ENCODE measurements around the gene MAP2K5. TPM values are rescaled to one million over a fixed set of nuclear protein-coding genes. Genes with fewer than 3 reads are reported as not detected.

The MAP2K5 gene
- total RNA-seq, 1 donor from 2014 or later = 28.2 TPM

DNA sequence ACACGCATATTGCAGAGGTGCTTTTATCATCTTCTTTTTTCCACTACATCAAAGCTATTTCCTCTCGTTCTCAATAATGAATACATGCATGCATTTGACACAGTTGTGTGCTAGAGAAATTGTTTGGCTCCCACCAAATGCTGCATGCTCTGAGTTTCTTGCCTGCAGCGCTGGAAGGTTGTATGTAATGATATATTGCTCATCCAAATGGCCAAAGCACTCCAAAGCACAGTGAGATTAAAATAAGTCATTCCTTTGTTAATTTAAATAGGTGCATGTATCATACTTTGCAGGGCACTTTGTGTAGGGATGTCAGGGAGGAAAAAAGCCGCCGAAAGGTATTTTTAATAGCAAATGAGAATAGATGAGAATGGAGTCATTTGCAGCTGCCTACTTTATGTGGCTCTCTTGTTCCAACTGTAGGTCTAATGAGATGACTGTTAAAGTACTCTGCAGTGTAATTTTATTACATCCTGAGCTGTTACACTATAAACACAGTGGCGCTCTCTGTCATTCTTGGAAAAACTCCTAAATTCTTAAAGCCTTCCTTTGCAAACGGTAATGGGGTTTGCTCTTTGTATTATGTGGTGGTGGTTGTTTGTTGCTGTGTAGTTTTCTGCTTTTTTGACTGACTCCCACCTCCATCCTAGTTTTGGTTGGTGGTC lies 225.9 kb downstream of the MAP2K5 start:
- intact Hi-C loops (cut with DNase I) = no loop called here
- DNase-seq (ENCODE audit: low spot score) = no peak

DNA sequence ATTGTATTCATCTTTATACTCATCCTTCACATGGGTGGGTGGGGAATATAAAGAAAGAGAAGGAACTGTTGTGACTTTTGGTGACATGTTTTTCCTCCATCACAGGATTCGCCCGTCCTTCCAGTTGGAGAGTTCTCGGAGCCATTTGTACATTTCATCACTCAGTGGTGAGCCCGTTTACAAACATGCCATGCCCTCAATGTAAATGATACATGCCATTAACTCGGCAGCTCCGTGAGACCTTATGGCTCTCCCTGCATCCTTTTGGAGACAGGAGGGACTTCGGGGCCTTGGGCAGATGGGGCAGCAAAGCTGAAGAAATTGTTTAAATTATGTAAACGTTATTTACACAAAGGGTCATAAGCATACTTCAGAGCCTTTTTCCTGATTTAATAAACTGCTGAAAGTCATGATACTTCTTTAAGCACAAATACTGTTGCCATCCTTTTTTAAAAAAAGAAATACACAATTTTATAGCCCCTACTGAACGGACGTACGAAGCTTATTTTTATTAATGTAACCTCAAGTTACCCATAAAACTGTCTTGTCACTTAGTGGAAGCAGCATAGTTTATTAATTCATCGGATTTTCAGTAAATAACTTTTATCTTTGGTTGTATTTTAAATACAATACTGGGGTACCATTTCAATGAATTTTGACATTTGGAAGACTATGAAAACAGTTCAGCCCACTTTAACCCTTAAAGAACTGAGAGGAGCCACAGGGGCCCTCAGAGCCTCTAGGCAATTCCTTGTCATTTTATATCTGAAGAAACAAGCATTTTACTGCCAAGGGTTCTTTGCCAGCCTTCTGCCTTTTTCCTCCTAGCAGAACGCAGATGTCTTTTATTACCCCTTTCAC lies 227.2 kb downstream of the MAP2K5 start:
- DNase-seq (ENCODE audit: low spot score) = no peak
- intact Hi-C loops (cut with DNase I) = no loop called here

GRCh38 chr15:67770358-67770628 lies 227.8 kb downstream of the MAP2K5 start:
- intact Hi-C loops (cut with DNase I) = no loop called here

GRCh38 chr15:67771189-67771800 lies 228.8 kb downstream of the MAP2K5 start:
- no peak for DNase-seq (ENCODE audit: low spot score)
- intact Hi-C loops (cut with DNase I) = no loop called here

More at GRCh38 chr15:67770358-67770628, 227.8 kb downstream of the MAP2K5 start:
- no peak for DNase-seq (ENCODE audit: low spot score)

DNA sequence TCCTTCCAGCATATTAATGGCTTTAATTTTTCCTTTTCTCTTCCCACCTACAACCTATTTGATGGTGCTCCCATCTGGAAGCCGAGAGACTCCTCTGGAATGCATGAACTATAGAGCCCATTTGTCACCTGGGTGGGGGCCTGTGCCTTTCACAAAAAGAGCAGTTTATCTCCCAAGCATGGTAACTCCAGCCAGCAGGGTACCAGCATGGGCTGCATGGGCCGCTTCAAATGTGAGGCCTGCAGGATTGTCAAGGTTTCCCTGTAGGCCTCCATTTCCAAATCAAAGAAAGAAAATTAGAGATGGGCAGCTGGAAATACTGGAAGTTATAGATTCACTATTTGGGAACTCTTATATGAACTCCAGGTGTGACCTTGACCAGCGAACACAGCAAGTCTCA lies 232.1 kb downstream of the MAP2K5 start:
- DNase-seq (ENCODE audit: low spot score) = no peak
- intact Hi-C loops (cut with DNase I) = no loop called here

GRCh38 chr15:67775250-67775649 lies 232.7 kb downstream of the MAP2K5 start:
- intact Hi-C loops (cut with DNase I) = no loop called here
- DNase-seq (ENCODE audit: low spot score) = no peak

- intact Hi-C loops (cut with DNase I) = no loop called here
Measured at GRCh38 chr15:67775998-67776397, 233.5 kb downstream of the MAP2K5 start.

DNA sequence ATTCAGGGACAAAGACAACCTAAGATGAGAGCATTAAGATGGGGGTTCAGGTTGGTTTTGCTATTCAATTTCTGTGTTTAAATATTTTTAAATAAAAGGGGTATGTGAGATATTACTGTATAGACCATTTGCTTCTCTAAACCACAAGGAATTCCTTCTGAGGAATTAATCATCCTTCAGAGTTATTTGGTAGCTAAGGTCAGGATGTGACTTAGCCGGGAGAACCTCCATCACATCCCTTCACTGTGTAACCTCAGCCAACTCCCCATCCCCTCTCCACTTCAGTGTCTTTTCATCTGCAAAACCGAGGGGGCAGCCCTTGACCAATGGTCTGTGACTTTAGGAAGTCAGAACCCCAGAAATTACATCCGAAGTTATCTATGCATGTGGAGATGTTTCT lies 234.1 kb downstream of the MAP2K5 start:
- DNase-seq (ENCODE audit: low spot score) = no peak
- intact Hi-C loops (cut with DNase I) = no loop called here

More at GRCh38 chr15:67775998-67776397, 233.5 kb downstream of the MAP2K5 start:
- DNase-seq (ENCODE audit: low spot score) = no peak

- intact Hi-C loops (cut with DNase I) = no loop called here
- DNase-seq (ENCODE audit: low spot score) = no peak
Measured at GRCh38 chr15:67777071-67777470, 234.6 kb downstream of the MAP2K5 start.

DNA sequence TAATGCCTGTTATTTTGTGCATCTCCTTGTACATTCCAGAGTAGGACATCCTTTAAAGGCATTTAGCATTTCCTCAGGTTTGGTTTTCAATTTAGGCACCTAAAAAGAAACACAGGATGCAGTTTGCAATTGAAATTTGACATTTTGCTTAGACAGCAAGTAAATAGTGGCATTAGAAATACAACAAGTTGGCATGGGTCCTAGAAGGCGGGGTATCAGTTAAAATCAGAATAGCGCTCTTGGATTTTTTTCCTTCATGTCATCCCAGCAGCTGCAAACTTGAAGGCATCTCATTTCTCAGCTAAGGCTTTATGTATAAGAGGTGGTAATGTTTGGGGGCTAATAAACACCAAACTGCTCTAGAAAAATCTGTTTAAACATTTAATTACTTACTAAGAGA lies 235.3 kb downstream of the MAP2K5 start:
- intact Hi-C loops (cut with DNase I) = no loop called here
- no peak for DNase-seq (ENCODE audit: low spot score)

DNA sequence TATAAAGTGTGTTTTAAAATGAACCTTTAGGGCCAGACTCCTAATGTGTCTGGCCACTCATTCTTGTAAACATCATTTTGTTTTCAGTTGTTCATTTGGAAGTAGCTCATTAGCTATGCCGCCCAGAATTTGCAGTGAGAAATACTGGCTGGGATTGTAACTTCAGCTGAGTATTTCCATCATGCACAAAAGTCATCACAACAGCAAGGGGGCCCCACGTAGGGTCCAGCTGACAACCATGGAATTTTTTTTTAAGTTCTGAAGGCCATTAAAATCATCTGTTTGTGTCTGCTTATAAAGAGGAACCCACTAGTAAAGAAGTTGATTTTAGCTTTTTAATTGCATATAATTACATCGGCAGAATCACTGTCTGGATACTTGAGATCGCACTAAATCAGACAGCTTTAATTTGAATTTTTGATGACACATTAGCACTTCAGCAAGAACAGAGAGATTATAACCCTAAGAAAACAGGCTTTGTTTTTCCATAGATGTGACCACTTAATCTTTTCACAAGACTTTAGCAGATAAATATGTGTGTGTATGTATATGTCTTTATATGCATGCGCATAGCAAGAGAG lies 236.6 kb downstream of the MAP2K5 start:
- no peak for DNase-seq (ENCODE audit: low spot score)
- intact Hi-C loops (cut with DNase I) = no loop called here

DNA sequence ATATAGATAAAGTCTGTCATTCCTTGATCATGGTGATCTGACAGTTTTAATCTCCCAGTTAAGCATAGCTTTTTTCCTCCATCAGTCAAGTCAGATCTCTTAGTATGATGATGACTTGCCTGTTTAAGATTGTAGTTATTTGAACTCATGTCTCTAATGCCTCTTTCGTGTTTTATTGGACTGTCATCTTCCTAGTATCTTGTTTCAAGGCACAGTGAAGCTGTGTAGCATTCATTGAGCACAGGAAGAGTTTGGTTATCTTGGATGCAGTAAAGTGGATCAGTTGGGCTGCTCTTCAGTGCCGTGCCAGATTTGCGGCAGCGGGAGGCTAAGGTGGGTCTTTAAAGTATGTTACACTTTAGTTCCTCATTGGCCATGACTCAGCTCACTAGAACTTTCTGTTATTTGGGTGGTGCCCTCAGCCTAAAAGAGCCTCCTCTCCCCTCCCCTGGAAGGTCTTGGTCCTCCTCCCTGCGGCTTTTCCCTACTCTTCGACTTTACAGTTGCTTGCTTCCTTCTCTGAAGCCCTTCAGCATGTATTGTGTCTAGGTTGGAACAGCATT lies 237.1 kb downstream of the MAP2K5 start:
- DNase-seq (ENCODE audit: low spot score) = no peak

GRCh38 chr15:67781061-67781460 lies 238.6 kb downstream of the MAP2K5 start:
- no peak for DNase-seq (ENCODE audit: low spot score)
- intact Hi-C loops (cut with DNase I) = no loop called here

More for the DNA sequence above, 237.1 kb downstream of the MAP2K5 start:
- intact Hi-C loops (cut with DNase I) = no loop called here

DNA sequence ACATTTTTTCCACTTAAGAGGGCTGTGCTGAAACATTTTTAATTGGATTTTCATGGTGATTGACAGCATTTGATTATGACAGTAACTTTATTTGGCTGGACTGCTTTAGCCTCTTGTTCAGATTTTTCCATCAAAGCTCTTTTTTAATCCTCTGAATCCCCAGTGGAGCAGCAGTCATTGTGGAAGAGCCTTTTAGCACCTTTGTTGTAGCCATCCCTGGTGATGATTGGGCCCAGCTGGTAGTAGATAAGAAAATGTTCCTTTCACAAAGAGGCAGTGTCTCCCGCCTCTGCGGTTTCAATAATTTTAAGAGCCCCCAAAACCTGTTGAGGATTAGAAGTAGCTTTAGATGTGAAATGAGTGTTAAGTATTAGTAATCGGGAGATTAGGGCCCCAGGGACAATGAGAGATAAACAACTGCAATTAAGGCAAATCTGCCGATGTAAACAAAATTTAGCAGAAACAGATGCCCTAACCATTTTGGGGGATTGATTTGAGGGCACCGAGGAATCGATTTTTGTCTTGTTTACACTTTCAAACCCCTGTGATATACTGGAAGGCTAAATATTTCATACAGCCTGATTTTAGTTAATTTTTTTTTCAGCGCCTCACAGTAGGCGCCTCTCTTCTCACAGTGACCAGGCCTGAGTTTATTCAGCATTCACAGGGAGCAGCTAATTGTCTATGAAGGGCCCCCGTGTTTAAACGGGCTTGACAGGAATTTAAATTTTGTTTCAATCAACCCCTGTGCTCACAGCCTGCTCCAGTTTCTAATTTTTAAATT lies 239.6 kb downstream of the MAP2K5 start:
- intact Hi-C loops (cut with DNase I) = no loop called here
- no peak for DNase-seq (ENCODE audit: low spot score)

DNA sequence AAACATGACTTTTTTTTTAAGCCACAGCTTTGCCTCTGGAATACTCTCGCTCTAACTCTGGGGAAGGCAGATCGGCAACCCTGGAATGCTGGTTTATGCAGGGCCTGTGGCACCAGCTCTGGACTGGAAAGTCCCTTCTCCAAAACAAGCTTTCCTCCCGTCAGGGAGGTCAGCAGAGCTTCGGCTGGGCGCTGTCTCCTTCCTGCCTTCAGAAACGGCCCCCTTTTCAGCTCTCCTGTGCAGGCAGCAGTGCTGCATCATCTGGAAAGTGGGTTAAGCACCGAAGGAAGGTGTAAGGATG lies 240.1 kb downstream of the MAP2K5 start:
- DNase-seq (ENCODE audit: low spot score) = no peak
- intact Hi-C loops (cut with DNase I) = no loop called here

GRCh38 chr15:67783303-67783702 lies 240.8 kb downstream of the MAP2K5 start:
- intact Hi-C loops (cut with DNase I) = no loop called here
- no peak for DNase-seq (ENCODE audit: low spot score)

- no peak for DNase-seq (ENCODE audit: low spot score)
- intact Hi-C loops (cut with DNase I) = no loop called here
Measured at GRCh38 chr15:67784090-67784781, 241.7 kb downstream of the MAP2K5 start.

- no peak for DNase-seq (ENCODE audit: low spot score)
- intact Hi-C loops (cut with DNase I) = no loop called here
Measured at GRCh38 chr15:67784856-67785430, 242.4 kb downstream of the MAP2K5 start.

- intact Hi-C loops (cut with DNase I) = no loop called here
- DNase-seq (ENCODE audit: low spot score) = no peak
Measured at GRCh38 chr15:67785431-67785830, 242.9 kb downstream of the MAP2K5 start.

Measured in cardiac septum (tissue), 1 donor.